Stimulated activated CD8-positive, alpha-beta memory T cell treated with anti-CD3 and anti-CD28 coated beads, Interleukin-12 subunit alpha, Interleukin-12 subunit beta, amount 100 ng/mL, for 24 hours (primary cell): ENCODE data around the gene TOLLIP.
A peak's percentile ranks its signal among the peaks of the same experiment; 100 is the strongest.
"Not testable (repeated sequence)": the region's sequence is repeated elsewhere in the genome, so short reads cannot be mapped to it uniquely, and the experiment has no call there.

ENCODE experiments used
- DNase-seq: peaks from one replicate; pipeline ENCODE4 v3.0.0-alpha.2; 2020; ENCODE audit errors: extremely low read depth

TOLLIP gene

DNA sequence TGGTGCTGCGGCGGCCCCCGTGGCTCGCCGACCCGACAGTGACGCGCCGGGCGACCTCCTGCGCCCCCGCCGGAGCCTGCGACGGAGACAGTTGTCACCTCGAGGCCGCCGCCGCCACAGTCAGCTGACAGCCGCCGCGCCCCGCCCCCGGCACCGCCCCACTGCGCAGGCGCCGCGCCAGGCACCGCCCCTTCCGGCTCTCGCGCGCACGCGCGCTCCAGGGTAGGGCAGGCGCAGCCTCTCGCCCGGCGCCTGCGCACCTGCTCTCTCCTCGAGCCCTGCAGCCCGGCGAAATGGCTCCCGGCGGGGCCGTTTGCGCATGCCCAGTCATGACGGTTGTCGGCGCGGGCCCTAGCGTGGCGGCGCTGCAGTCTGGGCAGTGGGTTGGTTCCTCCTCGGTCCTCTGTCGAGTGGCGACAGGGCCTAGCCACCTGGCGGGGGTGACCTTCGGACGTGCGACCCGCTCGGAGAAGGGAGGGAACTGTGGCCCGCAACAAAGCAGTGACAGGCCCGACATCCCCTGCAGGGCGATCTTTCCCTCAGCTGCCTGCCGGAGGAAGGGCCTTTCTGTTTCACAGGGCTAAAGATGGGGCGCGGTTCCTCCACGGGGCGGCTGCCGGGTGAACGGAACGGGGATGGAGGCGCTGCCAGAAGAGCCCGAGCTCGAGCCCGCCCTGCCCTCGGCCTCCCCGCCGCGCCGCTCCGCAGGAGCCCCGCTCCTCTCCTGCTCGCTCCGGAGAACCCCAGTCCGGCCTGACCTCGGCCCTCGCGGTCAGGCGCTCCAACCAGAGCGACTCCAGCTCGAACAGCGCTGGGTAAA is at the start of gene TOLLIP:
TOLLIP (minus strand) TSS at position 135 of the 820 bp plus-strand sequence; CDS start at position 1, 134 bp downstream.
- peak; percentile 90 for DNase-seq

DNA sequence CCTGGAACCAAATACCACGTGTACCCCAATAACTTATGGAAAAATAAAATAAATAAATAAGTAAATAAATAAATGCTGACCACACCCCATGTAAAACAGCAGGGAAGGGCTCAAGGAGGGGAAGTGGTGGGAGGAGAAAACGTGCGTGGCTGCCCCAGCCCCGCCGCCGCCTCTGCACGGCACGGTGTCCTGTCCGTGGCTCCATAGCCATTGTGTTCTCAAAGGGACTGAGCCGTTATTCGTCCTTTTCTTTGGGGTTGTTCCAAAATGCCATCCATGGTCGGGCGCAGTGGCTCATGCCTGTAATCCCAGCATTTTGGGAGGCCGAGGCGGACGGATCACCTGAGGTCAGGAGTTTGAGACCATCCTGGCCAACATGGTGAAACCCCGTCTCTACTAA is 49.5 kb upstream of the TOLLIP start:
- DNase-seq: not testable (repeated sequence)

DNA sequence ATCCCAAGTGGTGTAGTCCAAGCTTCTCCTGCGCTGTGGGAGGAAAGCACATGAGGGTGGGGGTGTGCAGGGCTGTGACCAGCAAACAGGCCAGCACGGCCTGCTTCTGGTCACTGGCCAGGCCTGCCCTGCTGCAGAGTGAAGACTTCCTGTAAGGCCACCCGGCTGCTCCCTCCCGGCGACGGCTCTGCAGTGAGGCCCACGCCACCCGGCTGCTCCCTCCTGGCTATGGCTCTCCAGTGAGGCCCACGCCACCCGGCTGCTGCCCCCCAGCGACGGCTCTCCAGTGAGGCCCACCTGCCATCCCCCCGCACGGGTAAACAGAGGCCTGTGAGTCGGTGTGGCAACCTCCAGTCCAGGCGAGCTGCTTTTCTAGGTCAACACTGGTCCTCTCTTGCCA is 48.9 kb upstream of the TOLLIP start:
- no peak for DNase-seq

DNA sequence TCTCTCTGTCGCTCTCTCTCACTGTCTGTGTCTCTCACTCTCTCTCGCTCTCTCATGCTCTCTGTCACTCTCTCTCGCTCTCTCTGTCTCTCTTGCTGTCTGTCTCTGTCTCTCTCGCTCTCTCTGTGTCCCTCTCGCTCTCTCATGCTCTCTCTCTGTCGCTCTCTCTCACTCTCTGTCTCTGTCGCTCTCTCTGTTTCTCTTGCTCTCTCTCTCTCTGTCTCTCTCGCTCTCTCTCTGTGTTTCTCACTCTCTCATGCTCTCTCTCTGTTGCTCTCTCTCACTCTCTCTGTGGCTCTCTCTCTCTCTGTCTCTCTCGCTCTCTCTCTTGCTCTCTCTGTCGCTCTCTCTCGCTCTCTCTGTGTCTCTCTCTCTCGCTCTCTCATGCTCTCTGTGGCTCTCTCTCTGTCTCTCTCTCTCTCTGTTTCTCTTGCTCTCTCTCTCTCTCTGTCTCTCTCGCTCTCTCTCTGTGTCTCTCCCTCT is 47.1 kb upstream of the TOLLIP start:
- DNase-seq: no peak

DNA sequence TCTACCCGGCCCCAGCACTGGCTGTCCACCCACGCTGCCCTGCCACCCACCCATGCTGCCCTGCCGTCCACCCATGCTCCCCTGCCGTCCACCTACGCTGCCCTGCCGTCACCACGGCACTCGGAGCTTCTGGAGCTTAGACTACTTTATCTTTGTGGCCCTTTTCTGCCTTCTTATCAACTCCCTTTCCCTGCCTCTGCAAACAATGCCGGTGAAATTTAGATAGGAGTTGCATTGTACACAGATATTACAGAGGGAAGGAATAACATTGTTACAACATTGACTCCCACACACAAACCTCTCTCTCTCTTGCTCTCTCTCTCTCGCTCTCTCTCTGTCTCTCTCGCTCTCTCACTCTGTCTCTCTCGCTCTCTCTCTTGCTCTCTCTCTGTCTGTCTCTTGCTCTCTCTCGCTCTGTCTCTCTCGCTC is 46.6 kb upstream of the TOLLIP start:
- DNase-seq: no peak

DNA sequence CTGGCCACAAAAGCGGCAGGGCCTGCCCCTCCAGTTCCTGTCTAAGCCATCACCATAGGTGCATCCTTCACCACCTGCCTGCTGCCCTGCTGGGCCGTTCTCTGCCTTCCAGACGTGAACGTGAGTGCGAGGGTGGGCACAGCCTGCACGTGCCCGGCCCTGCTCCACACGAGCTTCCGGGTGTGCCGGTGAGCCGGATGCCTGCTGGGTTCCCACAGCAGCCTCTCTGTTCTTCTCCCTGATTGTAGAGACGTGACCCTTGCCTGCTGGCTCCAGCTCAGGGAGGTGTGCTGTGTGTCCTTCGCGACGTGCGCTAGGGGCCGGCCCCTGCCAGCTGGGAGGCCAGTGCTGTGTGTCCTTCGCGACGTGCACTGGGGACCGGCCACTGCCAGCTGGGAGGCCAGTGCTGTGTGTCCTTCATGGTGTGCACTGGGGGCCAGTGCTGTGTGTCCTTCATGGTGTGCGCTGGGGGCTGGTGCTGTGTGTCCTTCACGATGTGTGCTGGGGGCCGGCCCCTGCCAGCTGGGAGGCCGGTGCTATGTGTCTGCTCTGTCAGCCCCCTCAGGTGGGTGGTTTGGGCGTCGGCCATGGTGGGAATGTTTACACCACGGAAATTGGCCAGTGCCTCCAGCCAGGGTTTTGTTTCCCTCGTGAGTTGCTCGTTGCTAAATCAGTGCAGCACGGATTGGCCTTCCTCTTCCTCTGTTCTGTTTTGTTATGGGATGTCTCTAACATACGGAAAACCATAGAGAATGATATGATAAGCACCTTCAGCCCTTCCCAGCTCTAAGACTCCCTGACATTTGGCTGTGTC is 44.9 kb upstream of the TOLLIP start:
- no peak for DNase-seq

DNA sequence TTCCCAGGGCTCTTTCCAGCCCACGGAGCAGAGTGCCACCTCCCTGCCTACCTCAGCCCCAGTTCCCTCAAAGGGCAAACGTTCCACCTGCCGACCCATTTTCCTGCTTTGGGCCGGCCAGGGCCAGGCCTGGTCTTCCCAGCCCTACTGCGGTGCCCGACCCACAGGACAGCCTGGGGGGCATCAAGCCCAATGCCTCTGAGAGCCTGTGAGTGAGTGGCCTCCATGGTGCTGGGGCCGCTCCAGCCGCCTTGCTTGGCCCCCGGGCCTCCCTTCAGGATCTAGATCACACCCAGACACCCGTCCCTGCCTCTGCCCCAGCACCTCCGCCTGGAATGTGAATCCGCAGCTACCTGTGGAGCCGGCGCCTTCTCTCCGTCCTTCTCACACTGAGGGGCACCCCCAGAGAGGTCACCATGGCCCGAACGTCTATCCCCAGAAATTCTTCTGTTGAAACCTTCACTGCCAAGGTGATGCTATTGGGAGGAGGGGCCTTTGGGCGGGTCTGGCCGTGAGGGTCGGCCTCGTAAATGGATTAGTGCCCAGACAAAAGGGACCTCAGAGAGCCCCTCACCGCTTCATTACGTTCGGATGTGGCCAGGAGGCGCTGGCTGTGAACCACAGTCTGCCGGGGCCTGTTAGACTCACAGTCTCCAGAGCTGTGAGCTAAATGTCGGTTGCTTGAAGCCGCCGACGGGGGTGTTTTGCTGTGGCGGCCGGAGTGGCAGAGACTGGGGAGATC is 44.1 kb upstream of the TOLLIP start:
- no peak for DNase-seq

DNA sequence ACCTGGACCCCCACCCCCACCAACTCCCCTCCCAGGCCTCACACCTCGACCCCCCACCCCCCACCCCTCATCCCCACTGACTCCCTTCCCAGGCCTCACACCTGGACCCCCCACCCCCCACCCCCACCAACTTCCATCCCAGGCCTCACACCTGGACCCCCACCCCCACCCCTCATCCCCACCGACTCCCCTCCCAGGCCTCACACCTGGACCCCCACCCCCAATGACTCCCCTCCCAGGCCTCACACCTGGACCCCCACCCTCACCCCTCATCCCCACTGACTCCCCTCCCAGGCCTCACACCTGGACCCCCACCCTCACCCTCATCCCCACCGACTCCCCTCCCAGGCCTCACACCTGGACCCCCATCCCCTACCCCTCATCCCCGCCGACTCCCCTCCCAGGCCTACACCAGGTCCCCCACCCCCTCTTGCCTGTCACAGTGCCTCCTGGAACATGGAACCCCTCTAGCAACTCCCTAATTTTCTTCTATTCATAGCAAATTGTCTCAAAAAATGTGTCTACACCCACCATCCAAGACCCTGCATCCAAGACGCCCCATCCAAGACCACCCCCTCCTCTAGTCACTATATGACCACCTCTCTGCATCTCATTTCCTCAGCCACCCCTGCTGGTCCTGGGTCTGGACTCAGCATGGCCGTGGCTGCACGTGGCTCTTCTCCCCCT is 43.4 kb upstream of the TOLLIP start:
- DNase-seq: no peak

DNA sequence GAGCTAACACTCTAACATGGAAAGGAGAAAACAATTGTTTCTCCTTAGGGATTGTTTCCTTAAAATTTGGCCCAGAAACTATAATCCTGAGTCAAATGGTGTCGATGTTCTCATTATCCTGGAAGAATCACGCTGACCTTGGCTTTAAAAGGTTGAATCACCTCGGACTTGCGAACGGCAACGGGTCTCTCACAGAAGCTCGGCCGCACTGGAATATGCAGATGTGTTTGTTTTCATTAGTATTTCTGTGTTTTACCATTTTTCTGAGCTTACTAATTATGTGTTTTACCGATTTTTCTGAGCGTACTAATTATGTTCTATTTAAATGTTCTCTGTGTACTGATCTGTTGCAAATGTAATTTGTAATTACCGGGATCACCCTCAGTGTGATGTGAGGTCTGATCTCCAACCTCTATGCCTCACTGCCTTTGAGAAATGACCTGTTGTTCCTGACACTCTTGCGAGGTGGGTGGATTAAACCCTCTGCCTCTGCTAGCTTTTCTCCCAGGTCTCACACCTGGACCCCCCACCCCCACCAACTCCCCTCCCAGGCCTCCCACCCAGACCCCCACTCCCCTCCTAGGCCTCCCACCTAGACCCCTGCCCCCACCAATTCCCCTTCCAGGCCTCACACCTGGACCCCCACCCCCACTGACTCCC is 42.0 kb upstream of the TOLLIP start:
- DNase-seq: no peak

DNA sequence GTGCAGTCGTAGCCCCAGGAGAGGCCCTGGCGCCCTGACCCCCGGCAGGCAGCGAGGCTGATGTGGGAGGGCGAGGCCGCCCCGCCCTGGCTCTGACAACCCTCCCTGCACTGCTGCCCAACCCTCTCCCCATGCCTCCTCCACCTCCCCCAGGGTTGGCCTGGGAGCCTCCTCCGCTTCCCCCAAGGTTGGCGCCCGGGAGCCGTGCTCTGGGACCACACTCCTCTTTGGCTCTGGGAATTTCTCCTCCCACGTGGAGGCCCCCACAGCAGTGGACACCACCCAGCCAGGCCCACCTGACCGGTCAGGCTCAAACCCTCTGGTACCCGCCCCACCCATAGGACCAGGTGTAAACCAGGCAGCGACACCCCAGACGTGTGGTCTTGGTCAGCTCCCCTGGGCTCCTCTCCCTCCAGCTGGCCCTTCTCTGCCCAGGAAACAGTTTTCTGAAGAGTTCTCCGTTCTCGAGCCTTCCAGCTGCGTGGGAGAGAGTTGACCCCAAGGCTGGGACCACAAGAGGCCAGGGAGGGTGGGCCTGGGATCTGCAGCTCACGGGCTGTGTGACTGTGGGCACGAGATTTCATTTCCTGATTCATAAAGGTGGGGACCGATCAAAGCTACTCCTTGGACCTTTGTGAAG is 40.8 kb upstream of the TOLLIP start:
- DNase-seq: no peak

DNA sequence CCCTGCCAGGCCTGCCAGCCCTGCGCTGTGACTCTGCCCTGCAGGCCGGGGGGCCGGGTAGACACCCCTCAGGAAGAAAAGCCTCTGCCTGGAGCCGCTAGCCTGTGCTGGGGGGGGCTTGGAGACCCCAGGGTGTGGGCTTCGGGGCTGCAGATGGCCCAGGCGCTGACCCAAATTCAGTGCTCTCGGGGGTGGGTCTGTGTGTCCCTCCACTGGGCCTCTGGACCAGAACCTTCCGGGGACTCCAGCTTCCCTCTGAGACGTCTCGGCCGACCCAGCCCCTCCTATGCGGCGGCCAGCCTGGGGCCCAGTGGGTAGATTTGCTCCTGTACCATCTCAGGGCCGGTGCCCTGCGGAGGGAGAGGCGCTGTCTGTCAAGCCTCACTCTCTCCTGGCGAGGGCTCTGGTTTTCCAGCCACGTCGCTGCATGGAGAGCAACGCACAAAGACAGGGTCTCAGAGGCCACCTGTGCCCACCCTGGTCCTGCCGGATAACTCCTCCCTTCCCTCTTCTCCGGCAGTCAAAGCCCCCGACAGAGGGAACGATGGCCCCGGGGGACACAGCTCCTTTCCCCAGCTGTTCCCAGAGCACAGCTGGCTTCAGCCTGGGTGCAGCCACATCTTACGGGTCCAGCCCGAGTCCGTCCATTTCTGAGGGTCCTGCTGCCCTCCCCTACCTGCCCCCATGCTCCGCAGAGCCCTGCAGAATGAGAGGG is 40.1 kb upstream of the TOLLIP start:
- no peak for DNase-seq

DNA sequence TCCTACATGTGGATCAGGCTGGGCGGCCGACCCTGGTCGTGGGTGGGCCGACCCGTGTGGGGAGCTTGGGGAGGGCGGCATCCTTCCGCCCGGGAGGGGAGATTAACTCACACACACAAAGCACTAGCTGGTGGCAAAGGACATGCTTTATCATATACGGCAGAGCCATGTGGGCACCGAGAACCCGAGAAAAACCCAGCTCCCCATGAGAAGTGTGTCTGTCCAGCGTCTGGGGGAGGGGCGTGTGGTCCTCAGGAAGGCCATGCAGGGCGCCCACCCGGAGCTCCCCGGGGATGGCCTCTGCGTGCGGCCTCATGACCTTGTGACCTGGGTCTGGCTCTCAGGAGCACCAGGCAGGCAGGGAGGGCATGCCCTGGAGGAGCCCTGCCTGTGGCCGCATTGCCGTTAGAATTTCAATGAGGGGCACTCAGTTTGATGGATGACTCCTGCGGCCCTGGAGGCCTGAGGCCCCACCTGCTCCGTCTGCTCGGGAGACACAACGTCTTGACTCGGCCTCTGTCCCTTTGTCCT is 39.4 kb upstream of the TOLLIP start:
- DNase-seq: no peak

DNA sequence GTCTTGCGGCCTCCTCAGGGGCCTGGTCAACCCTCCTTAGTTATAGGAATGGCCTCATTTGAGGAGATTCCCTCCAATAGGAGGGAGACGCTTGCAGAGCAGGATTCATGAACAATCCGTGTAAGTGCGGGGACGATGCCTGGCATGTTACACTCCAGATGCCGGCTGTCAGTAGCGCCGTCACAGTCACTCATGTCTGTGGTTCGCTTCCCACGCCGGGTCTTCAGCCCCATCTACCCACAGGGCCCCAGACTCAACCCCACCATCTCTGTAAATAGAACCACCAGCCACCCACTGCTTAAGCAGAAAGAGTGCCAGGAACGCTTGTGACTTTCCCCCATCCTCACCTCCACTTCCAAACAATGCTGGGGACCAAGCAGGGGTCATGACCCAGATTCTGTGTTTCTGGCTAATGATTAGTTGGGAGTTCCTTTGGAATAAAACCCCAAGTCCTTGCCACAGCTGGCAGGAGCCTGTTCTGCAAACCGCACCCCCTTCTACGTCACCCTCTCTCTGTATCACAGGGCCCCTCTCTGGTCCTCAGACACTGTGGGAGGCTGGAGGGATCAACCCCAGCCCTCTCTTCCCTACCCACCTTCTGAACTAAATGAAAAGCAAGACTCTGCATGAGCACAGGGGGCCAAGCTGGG is 38.8 kb upstream of the TOLLIP start:
- no peak for DNase-seq

DNA sequence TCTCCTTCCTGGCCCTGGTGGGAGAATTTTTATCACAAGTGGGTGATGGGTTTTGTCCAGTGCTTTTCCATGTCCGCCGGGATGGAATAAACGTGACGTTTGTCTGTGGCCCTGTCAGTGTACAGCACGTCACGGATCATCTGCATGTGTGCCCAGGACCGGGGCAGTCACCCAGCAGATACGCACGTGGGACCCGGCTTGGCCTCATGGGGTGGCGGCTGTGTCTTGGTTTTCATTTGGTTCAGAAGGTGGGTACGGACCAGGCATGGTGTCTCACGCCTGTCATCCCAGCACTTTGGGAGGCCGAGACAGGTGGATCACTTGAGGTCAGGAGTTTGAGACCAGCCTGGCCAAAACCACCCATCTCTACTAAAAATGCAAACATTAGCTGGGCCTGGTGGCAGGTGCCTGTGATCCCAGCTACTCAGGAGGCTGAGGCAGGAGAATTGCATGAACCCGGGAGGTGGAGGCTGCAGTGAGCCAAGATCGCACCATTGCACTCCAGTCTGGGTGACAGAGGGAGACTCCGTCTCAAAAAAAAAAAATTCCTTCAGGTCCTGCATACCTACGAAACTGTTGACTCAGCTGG is 38.1 kb upstream of the TOLLIP start:
- not testable (repeated sequence) for DNase-seq

DNA sequence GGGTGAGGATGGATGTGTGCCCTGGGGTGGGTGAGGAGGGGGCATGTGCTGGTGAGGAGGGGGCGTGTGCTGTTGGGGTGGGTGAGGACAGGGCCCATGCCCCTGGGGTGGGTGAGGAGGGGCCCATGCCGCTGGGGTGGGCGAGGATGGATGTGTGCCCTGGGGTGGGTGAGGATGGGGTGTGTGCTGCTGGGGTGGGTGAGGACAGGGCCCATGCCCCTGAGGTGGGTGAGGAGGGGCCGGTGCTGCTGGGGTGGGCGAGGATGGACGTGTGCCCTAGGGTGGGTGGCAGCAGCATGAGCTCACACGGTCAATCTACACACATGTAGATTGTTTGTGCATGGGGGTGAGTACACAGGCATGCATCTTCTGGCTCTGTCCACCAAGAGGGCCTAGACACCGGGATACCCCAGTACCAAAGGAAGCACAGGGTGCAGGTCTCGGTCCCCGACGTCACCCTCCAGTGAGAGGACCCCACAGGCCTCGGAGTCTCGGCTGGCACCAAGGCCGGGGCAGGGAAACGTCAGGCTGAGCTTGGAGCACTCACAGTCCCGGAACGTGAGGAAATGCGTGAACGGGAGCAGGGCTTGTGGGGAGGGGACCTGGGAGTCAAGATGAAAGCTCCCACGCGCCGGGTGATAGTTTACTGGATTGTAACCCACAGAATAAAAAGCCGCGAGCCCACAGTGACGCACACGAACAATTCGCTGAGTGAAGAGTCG is 37.4 kb upstream of the TOLLIP start:
- no peak for DNase-seq

DNA sequence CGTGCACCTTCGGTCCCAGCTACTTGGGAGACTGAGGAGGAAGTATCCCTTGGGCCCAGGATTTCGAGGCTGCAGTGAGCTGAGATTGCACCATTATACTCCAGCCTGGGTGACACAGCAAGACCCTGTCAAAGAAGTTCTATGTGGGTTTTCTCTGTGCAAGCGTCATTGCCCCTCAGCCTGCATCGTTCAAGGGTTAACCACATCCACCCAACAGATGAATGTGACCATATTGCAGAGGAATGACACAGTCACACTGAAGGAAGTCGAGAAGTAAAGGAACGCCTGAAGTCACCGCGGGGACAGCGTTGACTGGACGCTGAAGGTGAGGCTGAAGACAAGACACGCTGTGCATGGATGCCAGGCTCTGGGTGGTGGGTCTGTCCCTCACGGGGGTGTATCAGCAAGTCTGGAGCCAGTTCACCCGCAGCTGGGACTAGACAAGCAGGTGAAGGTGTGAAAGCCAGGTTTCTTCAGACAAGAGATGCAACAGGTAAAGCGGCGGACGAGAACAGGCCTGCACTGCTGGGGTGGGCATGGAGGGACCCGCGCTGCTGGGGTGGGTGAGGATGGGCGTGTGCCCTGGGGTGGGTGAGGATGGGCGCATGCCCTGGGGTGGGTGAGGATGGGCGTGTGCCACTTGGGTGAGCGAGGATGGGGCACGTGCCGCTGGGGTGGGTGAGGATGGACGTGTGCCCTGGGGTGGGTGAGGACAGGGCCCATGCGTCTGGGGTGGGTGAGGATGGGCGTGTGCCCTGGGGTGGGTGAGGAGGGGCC is 36.5 kb upstream of the TOLLIP start:
- no peak for DNase-seq

DNA sequence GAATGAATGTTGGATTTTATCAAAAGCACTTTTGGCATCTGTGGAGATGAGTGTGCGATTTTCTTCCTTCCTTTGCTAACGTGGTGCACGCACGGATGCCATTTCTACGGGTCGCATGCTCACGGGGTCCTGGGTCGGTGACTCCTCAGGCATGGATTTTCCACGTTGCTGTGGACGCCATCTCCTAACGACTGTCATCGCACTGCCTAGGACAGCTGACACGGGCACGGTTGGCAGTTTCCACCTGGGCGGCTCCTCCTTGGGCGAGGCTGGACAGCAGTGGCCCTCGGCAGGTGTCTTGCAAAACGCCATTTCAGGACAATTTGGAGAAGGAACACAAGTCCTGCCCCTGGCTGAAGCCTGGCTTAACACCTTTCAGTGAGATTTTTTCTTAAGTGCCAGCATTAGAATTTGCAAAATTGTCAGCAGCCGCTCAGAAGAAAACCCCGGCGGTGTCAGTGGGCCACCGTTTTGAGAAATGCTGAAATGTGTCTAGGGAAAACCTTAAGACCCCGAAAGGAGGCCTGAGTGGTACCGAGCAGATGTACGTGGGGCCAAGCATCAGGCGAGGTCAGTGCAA is 34.7 kb upstream of the TOLLIP start:
- no peak for DNase-seq
